Adrenal gland (tissue), 5 donors: ENCODE results near the gene OXT.

Source experiments
- CTCF ChIP-seq, 6 experiments: fragments of 450-650 bp in 4 of 6; fragments of 200-600 bp in 2 of 6; sonication (generic) in 1 of 6; IDR thresholded peaks; 1 replicate in 5 of 6; 2 replicates in 1 of 6; pipeline versions ENCODE4 v1.5.1 to v1.8.0; 2016 to 2021; ENCODE audit warnings: antibody characterized with exemption in 6 of 6, mild to moderate bottlenecking in 2 of 6, moderate library complexity in 1 of 6
- POLR2A ChIP-seq, 2 donors: fragments of 450-650 bp; IDR thresholded peaks; one replicate each; pipeline ENCODE4 v1.6.1; 2017; ENCODE audit warnings: antibody characterized with exemption in 2 of 2, mild to moderate bottlenecking in 2 of 2, moderate library complexity in 1 of 2
- donor health status: DM: no; HTN: no; CAD: no.

- no peak for TF ChIP-seq POLR2A (IDR thresholded peaks at IDR 0.05)
- TF ChIP-seq CTCF (IDR thresholded peaks at IDR 0.05): no peak
Measured at GRCh38 chr20:3047486-3048419, 23.7 kb upstream of the OXT start.
